GM21619 (cell line): ENCODE measurements around the gene NOTCH2.
A peak's percentile ranks its signal among the peaks of the same experiment; 100 is the strongest.
"Not testable (repeated sequence)": the region's sequence is repeated elsewhere in the genome, so short reads cannot be mapped to it uniquely, and the experiment has no call there.

Source experiments
- ATAC-seq: cut with Tn5 transposase; IDR thresholded peaks from one replicate; pipeline ENCODE4 v1.9.1; 2021; ENCODE audit not compliant: unreplicated experiment

Gene NOTCH2

GRCh38 chr1:119975582-119976254 lies 93.7 kb downstream of the NOTCH2 start:
- ATAC-seq = not testable (repeated sequence)

GRCh38 chr1:119975006-119975405 lies 94.5 kb downstream of the NOTCH2 start:
- ATAC-seq = no peak

GRCh38 chr1:119974013-119974412 lies 95.4 kb downstream of the NOTCH2 start:
- ATAC-seq = no peak

- ATAC-seq = no peak
These were observed 97.5 kb downstream of the NOTCH2 start for GRCh38 chr1:119971710-119972570.

GRCh38 chr1:119968601-119969000 lies 100.9 kb downstream of the NOTCH2 start:
- no peak for ATAC-seq

GRCh38 chr1:119968068-119968492 lies 101.4 kb downstream of the NOTCH2 start:
- peak; percentile 74 for ATAC-seq

- no peak for ATAC-seq
These were observed 102.8 kb downstream of the NOTCH2 start for GRCh38 chr1:119966681-119967080.

- ATAC-seq = no peak
These were observed 103.4 kb downstream of the NOTCH2 start for GRCh38 chr1:119966020-119966419.

- no peak for ATAC-seq
These were observed 104.6 kb downstream of the NOTCH2 start for GRCh38 chr1:119964673-119965363.

- ATAC-seq = no peak
These were observed 107.0 kb downstream of the NOTCH2 start for GRCh38 chr1:119962296-119962968.

- no peak for ATAC-seq
These were observed 109.0 kb downstream of the NOTCH2 start for GRCh38 chr1:119960501-119960900.

GRCh38 chr1:119959268-119960220 lies 109.9 kb downstream of the NOTCH2 start:
- ATAC-seq = no peak

- no peak for ATAC-seq
These were observed 111.2 kb downstream of the NOTCH2 start for GRCh38 chr1:119958223-119958622.

- no peak for ATAC-seq
These were observed 113.2 kb downstream of the NOTCH2 start for GRCh38 chr1:119956306-119956705.

GRCh38 chr1:119954476-119955422 lies 114.7 kb downstream of the NOTCH2 start:
- ATAC-seq = no peak

- ATAC-seq = no peak
These were observed 116.0 kb downstream of the NOTCH2 start for GRCh38 chr1:119953266-119953998.

- ATAC-seq = no peak
These were observed 117.0 kb downstream of the NOTCH2 start for GRCh38 chr1:119952496-119952895.
